Fibroblast of pulmonary artery (primary cell): Measurements from ENCODE around the gene CRYBG1.

ENCODE experiments used
- DNase-seq: peaks from one replicate; pipeline ENCODE4 v3.0.0-alpha.2; 2010; ENCODE audit warnings: low read depth
- H3K4me3 ChIP-seq: replicated peaks from 2 replicates; pipeline ENCODE4 v1.5.1; 2011; ENCODE audit warnings: low read depth, mild to moderate bottlenecking, control low read depth, low read length, moderate library complexity
- TF ChIP-seq, protein P1 (sequence below): IDR thresholded peaks from 2 replicates; pipeline ENCODE4 v1.5.1; 2011; ENCODE audit warnings: mild to moderate bottlenecking, control low read depth, low read length, inconsistent platforms; ENCODE audit errors: missing control alignments

The CRYBG1 gene

DNA sequence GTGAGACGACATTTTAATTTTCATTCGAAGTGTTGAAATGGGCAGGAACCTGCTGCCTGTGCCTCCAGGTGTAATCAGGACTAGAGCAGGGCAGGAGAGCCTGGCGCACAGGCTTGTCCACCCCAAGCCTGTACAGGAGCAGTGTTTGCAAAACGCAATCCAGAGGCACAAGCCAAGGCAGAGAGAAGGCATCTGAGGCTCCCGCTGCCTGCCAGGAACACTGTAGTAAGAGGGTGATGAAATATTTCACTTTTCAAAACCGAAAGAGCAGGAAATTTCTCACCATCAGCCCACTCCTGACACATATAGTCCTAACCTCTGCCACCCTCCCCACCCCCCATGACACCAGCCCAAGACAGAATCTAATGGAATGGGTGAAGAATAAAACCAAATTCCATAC, 136.3 kb downstream of the CRYBG1 start:
- TF ChIP-seq, protein P1, sequence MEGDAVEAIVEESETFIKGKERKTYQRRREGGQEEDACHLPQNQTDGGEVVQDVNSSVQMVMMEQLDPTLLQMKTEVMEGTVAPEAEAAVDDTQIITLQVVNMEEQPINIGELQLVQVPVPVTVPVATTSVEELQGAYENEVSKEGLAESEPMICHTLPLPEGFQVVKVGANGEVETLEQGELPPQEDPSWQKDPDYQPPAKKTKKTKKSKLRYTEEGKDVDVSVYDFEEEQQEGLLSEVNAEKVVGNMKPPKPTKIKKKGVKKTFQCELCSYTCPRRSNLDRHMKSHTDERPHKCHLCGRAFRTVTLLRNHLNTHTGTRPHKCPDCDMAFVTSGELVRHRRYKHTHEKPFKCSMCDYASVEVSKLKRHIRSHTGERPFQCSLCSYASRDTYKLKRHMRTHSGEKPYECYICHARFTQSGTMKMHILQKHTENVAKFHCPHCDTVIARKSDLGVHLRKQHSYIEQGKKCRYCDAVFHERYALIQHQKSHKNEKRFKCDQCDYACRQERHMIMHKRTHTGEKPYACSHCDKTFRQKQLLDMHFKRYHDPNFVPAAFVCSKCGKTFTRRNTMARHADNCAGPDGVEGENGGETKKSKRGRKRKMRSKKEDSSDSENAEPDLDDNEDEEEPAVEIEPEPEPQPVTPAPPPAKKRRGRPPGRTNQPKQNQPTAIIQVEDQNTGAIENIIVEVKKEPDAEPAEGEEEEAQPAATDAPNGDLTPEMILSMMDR = no peak
- no peak overlapping the region for H3K4me3 ChIP-seq
- DNase-seq = no peak

DNA sequence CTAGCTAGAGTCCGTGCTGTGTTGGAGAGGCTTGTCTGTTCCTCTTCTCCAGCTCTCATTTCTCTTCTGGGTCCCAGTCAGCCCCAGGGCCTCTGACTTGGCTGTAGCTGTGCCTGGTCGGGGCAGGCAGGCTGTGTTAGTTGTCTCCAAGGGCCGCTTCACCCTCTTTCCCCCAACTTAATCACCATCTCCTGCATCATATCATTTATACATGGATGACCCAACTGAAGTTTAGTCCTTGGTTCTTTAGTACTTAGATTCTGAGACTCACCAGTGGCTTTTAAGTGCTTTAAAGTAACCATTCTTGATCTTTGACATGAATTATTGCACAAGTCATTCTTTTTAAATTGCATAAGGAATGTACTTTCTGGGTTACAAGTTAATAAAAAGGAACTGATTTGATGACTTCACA, 141.4 kb downstream of the CRYBG1 start:
- H3K4me3 ChIP-seq = no peak overlapping the region
- TF ChIP-seq, protein P1 = no peak
- DNase-seq = no peak

DNA sequence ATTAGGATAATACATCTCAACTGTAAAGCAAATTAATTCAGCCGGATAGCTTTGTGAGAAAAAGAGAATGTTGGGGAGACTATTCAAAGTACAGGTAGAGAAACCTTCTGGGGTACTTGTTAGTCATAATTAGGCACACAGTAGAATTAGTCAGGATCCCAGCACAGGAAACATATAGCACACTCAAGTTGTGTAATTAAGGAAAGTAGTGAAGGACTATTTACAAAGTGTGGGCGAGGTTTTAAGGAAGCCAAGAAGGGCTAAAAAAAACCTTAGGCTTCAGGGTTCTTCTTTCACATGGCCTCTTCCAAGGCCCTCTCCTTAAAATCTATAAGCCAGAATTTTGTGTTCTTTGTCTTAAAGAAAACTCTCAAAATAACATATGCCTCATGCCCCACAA, 142.0 kb downstream of the CRYBG1 start:
- DNase-seq = no peak
- TF ChIP-seq, protein P1 = no peak
- H3K4me3 ChIP-seq = no peak overlapping the region

DNA sequence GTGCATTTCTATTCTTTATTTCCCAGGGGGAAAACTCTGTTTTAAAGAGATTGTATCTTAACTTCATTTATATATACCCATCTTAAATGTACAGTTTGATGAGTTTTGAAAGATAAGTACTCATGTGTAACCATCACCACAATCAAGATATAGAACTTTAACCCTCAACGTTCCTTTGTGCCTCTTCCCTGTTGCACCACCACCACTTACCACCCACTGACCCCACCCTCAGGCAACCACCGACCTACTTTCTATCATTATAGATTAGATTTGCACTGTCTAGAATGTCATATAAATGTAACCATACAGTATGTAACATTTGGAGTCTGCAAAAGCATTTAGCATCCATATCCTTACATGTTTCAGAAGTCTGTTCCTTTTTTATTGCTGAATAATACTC, 147.8 kb downstream of the CRYBG1 start:
- TF ChIP-seq, protein P1 = no peak
- DNase-seq = no peak
- no peak overlapping the region for H3K4me3 ChIP-seq

DNA sequence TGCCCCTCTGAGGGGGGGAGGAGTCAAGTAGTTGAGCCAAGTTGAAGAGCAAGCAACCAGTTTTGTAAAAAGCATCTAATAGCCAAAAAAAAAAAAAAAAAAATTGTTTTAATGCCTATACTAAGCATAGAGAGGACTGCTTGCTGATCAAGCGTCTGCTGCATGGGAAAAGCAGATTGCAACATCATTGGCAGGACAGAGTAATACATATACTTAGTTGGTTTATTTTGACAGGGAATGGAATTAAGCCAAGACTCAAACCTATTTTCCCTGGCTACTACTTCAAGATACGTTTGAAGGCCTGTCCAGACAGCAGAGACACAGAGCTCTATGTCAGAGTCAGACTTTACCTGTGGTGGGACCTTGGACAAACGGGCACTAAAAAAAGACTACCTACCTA, 148.3 kb downstream of the CRYBG1 start:
- no peak overlapping the region for H3K4me3 ChIP-seq
- TF ChIP-seq, protein P1 = no peak
- peak; percentile 75 for DNase-seq

DNA sequence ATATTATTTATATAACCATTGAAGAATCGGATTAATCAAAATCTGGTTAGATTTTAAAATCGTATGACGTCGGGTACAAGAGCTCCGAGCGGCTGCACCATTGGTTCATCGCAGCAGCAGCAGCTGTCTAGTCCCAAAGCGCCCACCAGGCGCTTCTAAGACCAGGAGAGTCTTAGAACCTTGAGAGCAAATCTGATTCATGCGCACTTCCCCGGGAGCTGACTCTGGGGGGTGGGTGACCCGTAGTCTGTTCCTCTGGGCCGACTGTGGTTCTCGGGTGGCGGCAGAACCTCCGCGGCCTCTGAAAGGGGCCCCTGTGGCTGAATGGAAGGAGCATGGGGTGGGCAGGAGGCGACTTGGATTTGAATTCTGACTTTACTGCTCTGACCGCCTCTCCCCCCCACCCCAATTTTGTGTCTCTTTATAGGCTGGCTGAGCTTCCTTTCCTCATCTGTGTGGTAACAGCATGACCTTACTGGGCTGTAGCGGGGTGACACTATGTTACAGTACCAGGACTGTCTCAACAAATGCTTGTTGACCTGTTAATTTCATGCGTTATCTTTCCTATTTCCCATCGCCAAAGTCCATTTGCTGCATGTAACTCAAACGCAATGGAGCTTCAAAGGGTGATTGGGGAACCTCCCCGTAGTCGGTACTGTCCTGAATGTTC, 149.0 kb downstream of the CRYBG1 start:
- no peak overlapping the region for H3K4me3 ChIP-seq
- no peak for DNase-seq
- TF ChIP-seq, protein P1 = peak; percentile 2
